Transverse colon (tissue), 4 donors: ENCODE results near the gene WDR37. TPM values are rescaled to one million over a fixed set of nuclear protein-coding genes. Genes with fewer than 3 reads are reported as not detected.
"Not testable (repeated sequence)": the region's sequence is repeated elsewhere in the genome, so short reads cannot be mapped to it uniquely, and the experiment has no call there.

Source experiments
- DNase-seq: peaks from one replicate; pipeline ENCODE4 v3.0.0-alpha.2; 2019
- H3K27ac ChIP-seq, 4 donors: fragments of 200-600 bp; sonication (generic); 2 replicates each; pipeline ENCODE4 v1.5.1; 2016 to 2018; ENCODE audit warnings: inconsistent platforms in 4 of 4
- H3K27me3 ChIP-seq: fragments of 200-600 bp; sonication (generic); 2 replicates; pipeline ENCODE4 v1.5.1; 2017; ENCODE audit warnings: inconsistent platforms
- H3K36me3 ChIP-seq, 4 donors: fragments of 200-600 bp; sonication (generic); 2 replicates each; pipeline ENCODE4 v1.5.1; 2017 to 2019; ENCODE audit warnings: inconsistent platforms in 4 of 4
- H3K4me1 ChIP-seq, 4 donors: fragments of 200-600 bp; sonication (generic); 2 replicates each; pipeline ENCODE4 v1.5.1; 2017 to 2020; ENCODE audit warnings: inconsistent platforms in 4 of 4
- H3K4me3 ChIP-seq, 4 donors: fragments of 200-600 bp; sonication (generic); 1 replicate in 1 of 4; 2 replicates in 3 of 4; pipeline versions ENCODE4 v1.5.1 to v1.6.1; 2017 to 2019; ENCODE audit warnings: inconsistent platforms in 4 of 4
- H3K9me3 ChIP-seq, 2 donors: fragments of 200-600 bp; sonication (generic); 2 replicates each; pipeline ENCODE4 v1.5.1; 2017 to 2019; ENCODE audit warnings: inconsistent platforms in 2 of 2
- CTCF ChIP-seq, 5 experiments: fragments of 200-600 bp in 3 of 5; fragments of 450-650 bp in 2 of 5; sonication (generic) in 3 of 5; IDR thresholded peaks; 1 replicate in 2 of 5; 2 replicates in 3 of 5; pipeline ENCODE4 v1.5.1; 2016 to 2017; ENCODE audit warnings: antibody characterized with exemption in 5 of 5, inconsistent platforms in 3 of 5, mild to moderate bottlenecking in 2 of 5, moderate library complexity in 1 of 5
- EP300 ChIP-seq: sonication (generic); formaldehyde crosslinking; IDR thresholded peaks from one replicate; pipeline ENCODE4 v1.6.1; 2017; ENCODE audit warnings: antibody characterized with exemption, low read depth
- POLR2A ChIP-seq: fragments of 450-650 bp; IDR thresholded peaks from one replicate; pipeline ENCODE4 v1.6.1; 2016; ENCODE audit warnings: antibody characterized with exemption, mild to moderate bottlenecking, moderate library complexity
- POLR2AphosphoS5 ChIP-seq, 3 donors: sonication (generic); formaldehyde crosslinking; IDR thresholded peaks; one replicate each; pipeline ENCODE4 v1.6.1; 2016; ENCODE audit warnings: antibody characterized with exemption in 3 of 3
- WGBS, 2 donors: methylation state at CpG; one replicate each; pipeline ENCODE4 v1.1.5; 2018; ENCODE audit warnings: low coverage in 1 of 2; 5-methylcytosine and 5-hydroxymethylcytosine counted together
- in situ Hi-C, 4 donors: fragments of 200-750 bp; cut with MboI; loops; one replicate each; pipeline versions ENCODE4 v1.15.0 to v1.15.1; 2017; ENCODE audit warnings: low sequenced_read_pairs in 3 of 4, low pct_ligation_motif_present in 1 of 4, low pct_unique_long_range_greater_than_20kb in 1 of 4
- intact Hi-C: fragments of 100-400 bp; cut with DNase I; formaldehyde crosslinking; loops from one replicate; pipeline ENCODE4 v1.15.1; 2023; ENCODE audit warnings: low total_unique reads
- total RNA-seq, 4 donors: library from RNA; depleted of rRNA; stranded (reverse); fragments of >200 nt; gene quantifications; one replicate each; pipeline ENCODE4 v1.1.0, GENCODE V29; 2016

Gene WDR37
- total RNA-seq, 4 donors from 2014 or later, result 14.5 to 22.1 (median 19.7) TPM

GRCh38 chr10:1034758-1035157 is 21.4 kb upstream of the WDR37 start:
- Histone ChIP-seq H3K4me1 (no peaks in the 10 kb centered on the region), H3K36me3 (no peaks in the 10 kb centered on the region), H3K27ac (no peak overlapping the region), H3K9me3 (no peaks in the 10 kb centered on the region), H3K4me3 (no peak overlapping the region), H3K27me3 (no peaks in the 10 kb centered on the region)
- no peak for TF ChIP-seq CTCF (IDR thresholded peaks at IDR 0.05)
- no peak for TF ChIP-seq POLR2AphosphoS5 (IDR thresholded peaks at IDR 0.05)
- TF ChIP-seq POLR2A, result no peak
- no peak for TF ChIP-seq EP300
- in situ Hi-C loops, result no loop called here
- 74 to 86% methylated on average over 3 of the region's 3 CpGs for WGBS, 2 donors
- intact Hi-C loops, result no loop called here
- DNase-seq, result no peak

GRCh38 chr10:1035201-1035600 is 21.0 kb upstream of the WDR37 start:
- Histone ChIP-seq H3K9me3 (no peaks in the 10 kb centered on the region), H3K4me3 (no peak overlapping the region), H3K27ac (no peak overlapping the region), H3K4me1 (no peaks in the 10 kb centered on the region), H3K36me3 (peaks cover 0 to 3% (median under 1%) of the 10 kb centered on the region in 4 donors), H3K27me3 (no peaks in the 10 kb centered on the region)
- DNase-seq, result no peak
- intact Hi-C loops (no loop called here), in situ Hi-C loops (no loop called here)
- 72 to 92% methylated on average over 4 to 6 of the region's 6 CpGs for WGBS, 2 donors
- TF ChIP-seq EP300 (no peak), POLR2A (no peak), POLR2AphosphoS5 (IDR thresholded peaks at IDR 0.05) (no peak), CTCF (IDR thresholded peaks at IDR 0.05) (no peak)

- H3K27ac ChIP-seq, result no peak overlapping the region
- H3K4me3 ChIP-seq, result no peak overlapping the region
- in situ Hi-C loops, result no loop called here
- intact Hi-C loops, result no loop called here
- no peak for DNase-seq
- H3K4me1 ChIP-seq, result no peaks in the 10 kb centered on the region
- TF ChIP-seq POLR2A (no peak), EP300 (no peak), POLR2AphosphoS5 (IDR thresholded peaks at IDR 0.05) (no peak), CTCF (IDR thresholded peaks at IDR 0.05) (no peak)
- peaks cover 0 to 15% (median 6%) of the 10 kb centered on the region in 4 donors for H3K36me3 ChIP-seq
- H3K9me3 ChIP-seq, result no peaks in the 10 kb centered on the region
- H3K27me3 ChIP-seq, result no peaks in the 10 kb centered on the region
- WGBS, 2 donors, result 63 to 80% methylated on average over 1 to 14 of the region's 14 CpGs
These were observed 19.8 kb upstream of the WDR37 start for GRCh38 chr10:1036341-1036791.

- H3K4me1 ChIP-seq, result no peaks in the 10 kb centered on the region
- H3K27ac ChIP-seq, result no peak overlapping the region
- in situ Hi-C loops (no loop called here), intact Hi-C loops (no loop called here)
- DNase-seq, result no peak
- 76 to 93% methylated on average over 2 to 11 of the region's 11 CpGs for WGBS, 2 donors
- H3K9me3 ChIP-seq, result no peaks in the 10 kb centered on the region
- no peak for TF ChIP-seq CTCF (IDR thresholded peaks at IDR 0.05)
- H3K4me3 ChIP-seq, result no peak overlapping the region
- H3K36me3 ChIP-seq, result peaks cover 0 to 22% (median 10%) of the 10 kb centered on the region in 4 donors
- H3K27me3 ChIP-seq, result no peaks in the 10 kb centered on the region
These were observed 19.1 kb upstream of the WDR37 start for GRCh38 chr10:1037098-1037497.

- peaks cover 0 to 36% (median 16%) of the 10 kb centered on the region in 4 donors for H3K36me3 ChIP-seq
- in situ Hi-C loops, H3K27me3 ChIP-seq, H3K27ac ChIP-seq, DNase-seq, H3K4me1 ChIP-seq, intact Hi-C loops, H3K9me3 ChIP-seq, H3K4me3 ChIP-seq: not testable (repeated sequence)
- WGBS, 2 donors, result 86% methylated on average over 4 of the region's 20 CpGs; no CpG with 5 or more reads in 1 of the 2 donors
These were observed 17.4 kb upstream of the WDR37 start for GRCh38 chr10:1038769-1039168.
